Naive thymus-derived CD4-positive, alpha-beta T cell (primary cell): ENCODE results near the gene NAB2. TPM values are rescaled to one million over a fixed set of nuclear protein-coding genes. Genes with fewer than 3 reads are reported as not detected.
"Not testable (repeated sequence)": the region's sequence is repeated elsewhere in the genome, so short reads cannot be mapped to it uniquely, and the experiment has no call there.

Experiments
- ATAC-seq: fragments of 150-1000 bp; cut with Tn5 transposase; 2 replicates; pipeline ENCODE4 v1.10.0; 2021; ENCODE audit warnings: mild to moderate bottlenecking, moderate library complexity
- CTCF ChIA-PET: fragments of 350-600 bp; sonication (Branson Sonifier 250); formaldehyde crosslinking; loops from one replicate; lab custom pipeline; 2021; ENCODE audit warnings: antibody characterized with exemption; lab: Charles Lee
- POLR2A ChIA-PET: fragments of 350-600 bp; sonication (Branson Sonifier 250); formaldehyde crosslinking; loops from one replicate; lab custom pipeline; 2021; ENCODE audit warnings: antibody characterized with exemption, inconsistent platforms; lab: Charles Lee
- DNase-seq, 9 donors: peaks; one replicate each; pipeline versions ENCODE4 v3.0.0 to v3.0.0-alpha.2; 2020 to 2022; ENCODE audit warnings: mixed read lengths in 1 of 9
- H3K27ac ChIP-seq: one replicate; pipeline ENCODE4 v1.7.0; 2013; ENCODE audit warnings: mild to moderate bottlenecking, low read depth, low read length, moderate library complexity
- H3K27me3 ChIP-seq, 2 donors: one replicate each; pipeline ENCODE4 v1.7.0; 2013; ENCODE audit warnings: low read length in 2 of 2, mild to moderate bottlenecking in 2 of 2, moderate library complexity in 2 of 2; ENCODE audit not compliant: control insufficient read depth in 2 of 2, insufficient read depth in 2 of 2
- H3K36me3 ChIP-seq, 3 experiments: 1 replicate in 2 of 3; 2 replicates in 1 of 3; pipeline ENCODE4 v1.7.0; 2013; ENCODE audit warnings: low read length in 3 of 3, mild to moderate bottlenecking in 3 of 3, moderate library complexity in 1 of 3; ENCODE audit not compliant: insufficient read depth in 3 of 3, control insufficient read depth in 2 of 3
- H3K4me1 ChIP-seq, 2 donors: one replicate each; pipeline ENCODE4 v1.7.0; 2013; ENCODE audit warnings: low read length in 2 of 2, mild to moderate bottlenecking in 2 of 2, moderate library complexity in 1 of 2; ENCODE audit not compliant: control insufficient read depth in 2 of 2, insufficient read depth in 2 of 2
- H3K4me3 ChIP-seq: 2 replicates; pipeline ENCODE4 v1.7.0; 2013; ENCODE audit warnings: mild to moderate bottlenecking, low read length
- H3K9me3 ChIP-seq, 3 experiments: 1 replicate in 2 of 3; 2 replicates in 1 of 3; pipeline ENCODE4 v1.7.0; 2013; ENCODE audit warnings: low read length in 3 of 3; ENCODE audit not compliant: control insufficient read depth in 2 of 3
- H3K27ac Mint-ChIP-seq, 9 donors: one replicate each; pipeline ENCODE4 v1.8.0; 2020 to 2022; ENCODE audit warnings: mixed read lengths in 9 of 9, mild to moderate bottlenecking in 8 of 9, moderate library complexity in 5 of 9, inconsistent platforms in 2 of 9
- H3K27me3 Mint-ChIP-seq, 5 donors: one replicate each; pipeline ENCODE4 v1.8.0; 2021 to 2022; ENCODE audit warnings: mixed read lengths in 5 of 5, mild to moderate bottlenecking in 1 of 5
- H3K36me3 Mint-ChIP-seq, 5 donors: one replicate each; pipeline ENCODE4 v1.8.0; 2020 to 2022; ENCODE audit warnings: mixed read lengths in 5 of 5, mild to moderate bottlenecking in 3 of 5, inconsistent platforms in 1 of 5
- H3K4me1 Mint-ChIP-seq, 7 donors: one replicate each; pipeline ENCODE4 v1.8.0; 2020 to 2022; ENCODE audit warnings: mixed read lengths in 7 of 7, mild to moderate bottlenecking in 3 of 7, inconsistent platforms in 1 of 7
- H3K4me3 Mint-ChIP-seq, 10 donors: one replicate each; pipeline ENCODE4 v1.8.0; 2020 to 2022; ENCODE audit warnings: mild to moderate bottlenecking in 10 of 10, mixed read lengths in 10 of 10, moderate library complexity in 6 of 10, inconsistent platforms in 2 of 10
- H3K9me3 Mint-ChIP-seq, 11 donors: one replicate each; pipeline ENCODE4 v1.8.0; 2020 to 2022; ENCODE audit warnings: mixed read lengths in 11 of 11, mild to moderate bottlenecking in 4 of 11, inconsistent platforms in 1 of 11, moderate library complexity in 1 of 11
- intact Hi-C, 2 donors: fragments of 100-400 bp; cut with micrococcal nuclease; formaldehyde crosslinking; loops; one replicate each; pipeline ENCODE4 v1.15.1; 2023
- polyA plus RNA-seq, 2 donors: library from polyadenylated mRNA; unstranded; fragments of 300-500 nt; fragmentation: Illumina TruSeq; gene quantifications; one replicate each; pipeline ENCODE4 v1.2.3, GENCODE V29; 2021
- total RNA-seq, 6 experiments: library from RNA in 5 of 6; stranded (reverse) in 5 of 6; gene quantifications; 1 replicate in 5 of 6; 2 replicates in 1 of 6; pipeline ENCODE4 v1.2.3 and lab custom pipeline; 2021 to 2026

The NAB2 gene
- total and polyA plus RNA-seq, 7 experiments from 2014 or later, result 0.46 to 22.4 (median 7.2) TPM

DNA sequence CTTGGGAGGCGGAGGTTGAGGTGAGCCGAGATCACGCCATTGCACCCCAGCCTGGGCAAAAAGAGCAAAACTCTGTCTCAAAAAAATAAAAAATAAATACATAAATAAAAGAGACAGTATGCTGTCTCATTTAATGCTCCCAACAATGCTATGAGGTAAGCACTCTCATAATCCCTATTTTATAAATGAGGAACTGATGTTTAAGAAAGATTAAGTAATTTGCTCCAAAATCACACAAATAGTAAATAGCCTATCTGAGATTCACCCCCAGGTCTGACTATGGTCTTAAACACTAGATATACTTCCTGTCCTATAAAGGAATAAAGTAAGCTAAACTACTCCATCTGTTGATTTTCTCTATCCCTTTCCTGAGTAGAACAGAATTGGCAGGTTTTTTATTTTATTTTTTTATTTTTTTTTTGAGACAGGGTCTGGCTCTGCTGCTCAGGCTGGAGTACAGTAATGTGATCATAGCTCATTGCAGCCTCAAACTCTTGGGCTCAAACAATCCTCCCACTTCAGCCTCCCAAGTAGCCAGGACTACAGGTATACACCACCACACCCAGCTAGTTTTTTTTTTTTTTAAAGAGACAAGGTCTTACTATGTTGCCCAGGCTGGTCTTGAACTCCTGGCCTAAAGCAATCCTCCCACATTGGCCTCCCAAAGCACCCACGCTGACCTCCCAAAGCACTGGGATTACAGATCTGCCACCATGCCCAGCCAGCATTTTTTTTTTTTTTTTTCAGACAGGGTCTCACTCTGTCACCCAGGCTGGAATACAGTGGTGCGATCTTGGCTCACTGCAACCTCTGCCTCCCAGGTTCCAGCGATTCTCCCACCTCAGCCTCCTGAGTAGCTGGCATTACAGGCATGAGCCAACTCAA is 15.1 kb upstream of the NAB2 start:
- ChIA-PET CTCF (interaction anchor here (0.6 to 8.3 kb wide), 11 partner anchors 13 to 796 kb away, joined by 3 to 212 read pairs (median 4); partner anchors contain the start of gene STAT6), POLR2A (interaction anchor here (0.6 to 13.7 kb wide), 10 partner anchors 10 to 92 kb away, joined by 3 to 294 read pairs (median 4); partner anchors contain the start of gene STAT6)
- H3K9me3 Mint-ChIP-seq, H3K27me3 ChIP-seq, intact Hi-C loops, H3K9me3 ChIP-seq, H3K4me3 Mint-ChIP-seq, DNase-seq, H3K4me3 ChIP-seq, ATAC-seq, H3K27me3 Mint-ChIP-seq: not testable (repeated sequence)
- Mint-ChIP-seq H3K4me1 (peaks cover 12 to 52% (median 37%) of the 10 kb centered on the region in 7 donors), H3K36me3 (peaks cover 0 to 22% (median 13%) of the 10 kb centered on the region in 5 donors), H3K27ac (peak overlapping the region in 7 of 9 donors; percentile 17 to 93 (median 55))
- peaks cover 8 to 29% (median 13%) of the 10 kb centered on the region in 3 experiments for H3K36me3 ChIP-seq
- H3K4me1 ChIP-seq, result peaks cover 0 to 12% of the 10 kb centered on the region in 2 donors
- peak overlapping the region; percentile 34 for H3K27ac ChIP-seq

DNA sequence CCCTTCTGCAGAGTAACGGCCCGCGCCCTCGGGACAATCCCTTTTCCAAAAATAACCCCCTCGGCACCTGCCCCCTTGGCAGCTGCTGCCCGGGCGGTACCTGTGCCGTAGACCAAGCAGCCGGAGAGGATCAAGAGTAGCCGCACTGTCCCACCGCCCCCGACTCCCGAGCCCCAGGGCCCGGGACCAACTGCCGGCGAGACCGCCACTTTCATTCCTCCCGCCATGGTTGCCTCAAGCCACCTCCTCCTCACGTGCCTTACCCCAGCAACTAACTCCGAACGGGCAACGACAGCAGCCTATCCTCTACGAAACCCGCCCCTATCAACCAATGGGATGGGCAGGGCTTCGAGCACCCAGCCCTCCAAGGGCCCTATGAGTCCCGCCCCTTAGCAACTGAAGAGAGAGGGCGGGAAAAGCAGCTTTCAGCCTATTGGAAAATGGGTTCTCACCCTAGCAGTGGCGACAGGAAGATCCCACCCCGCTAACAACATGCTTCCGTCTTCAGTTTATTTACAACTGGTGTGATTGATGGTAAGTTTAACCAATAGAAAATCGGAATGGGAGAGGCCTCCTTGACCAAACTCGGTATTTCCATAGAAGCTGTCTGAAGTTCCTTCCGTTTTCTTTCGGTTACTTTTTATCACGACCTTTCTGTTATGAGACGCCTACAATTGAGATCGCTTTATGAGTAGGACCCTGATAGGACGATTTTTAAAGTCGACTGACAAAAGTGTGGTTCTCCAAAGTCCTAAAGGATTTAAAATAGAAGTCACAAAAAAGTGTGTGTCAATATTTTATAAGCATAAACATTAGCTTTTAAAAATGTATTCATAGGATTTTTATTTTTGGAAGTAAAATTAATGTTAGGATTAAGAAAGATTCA is 10.2 kb upstream of the NAB2 start, which contains the start of gene NEMP1:
Gene NEMP1, minus strand, starts transcription at position 273 of the 886 bp plus-strand sequence. Its CDS starts 46 bp downstream, at position 227.
- H3K9me3 Mint-ChIP-seq, result no peaks in the 10 kb centered on the region
- DNase-seq (peak; percentile 65 to 99 (median 98)), ATAC-seq (peak; percentile 98)
- Histone ChIP-seq H3K27me3 (no peaks in the 10 kb centered on the region), H3K9me3 (no peaks in the 10 kb centered on the region), H3K36me3 (peaks cover 0 to 4% (median 0%) of the 10 kb centered on the region in 3 experiments), H3K27ac (peak within 1 kb of the TSS; percentile 85), H3K4me1 (peaks cover 6 to 7% of the 10 kb centered on the region in 2 donors), H3K4me3 (peak within 1 kb of the TSS; percentile 84)
- peak within 1 kb of the TSS; percentile 89 to 99 (median 92) for H3K27ac Mint-ChIP-seq
- POLR2A ChIA-PET, result interaction anchor here (0.8 to 7.9 kb wide), 18 partner anchors 10 to 719 kb away, joined by 3 to 135 read pairs (median 5); partner anchors contain the start of genes ATP5F1B, LRP1, NAB2 and PTGES3
- CTCF ChIA-PET, result interaction anchor here (0.8 to 4.4 kb wide), 6 partner anchors 9 to 72 kb away, joined by 3 to 54 read pairs (median 10); partner anchors contain the start of genes STAT6 and ZBTB39
- H3K27me3 Mint-ChIP-seq, result no peaks in the 10 kb centered on the region
- H3K36me3 Mint-ChIP-seq, result peaks cover 0 to 5% (median 0%) of the 10 kb centered on the region in 5 donors
- intact Hi-C loops, result loop anchor here (1.0 to 5.0 kb wide), 11 partner anchors 9 to 1151 kb away; partner anchors contain the start of genes NACA (in 2 of the 2), PTGES3 (in 1 of the 2), PYM1 (in 1 of the 2) and STAT6 (in 1 of the 2)
- peaks cover 0 to 49% (median 25%) of the 10 kb centered on the region in 7 donors for H3K4me1 Mint-ChIP-seq
- peak within 1 kb of the TSS; percentile 86 to 99 (median 94) for H3K4me3 Mint-ChIP-seq

DNA sequence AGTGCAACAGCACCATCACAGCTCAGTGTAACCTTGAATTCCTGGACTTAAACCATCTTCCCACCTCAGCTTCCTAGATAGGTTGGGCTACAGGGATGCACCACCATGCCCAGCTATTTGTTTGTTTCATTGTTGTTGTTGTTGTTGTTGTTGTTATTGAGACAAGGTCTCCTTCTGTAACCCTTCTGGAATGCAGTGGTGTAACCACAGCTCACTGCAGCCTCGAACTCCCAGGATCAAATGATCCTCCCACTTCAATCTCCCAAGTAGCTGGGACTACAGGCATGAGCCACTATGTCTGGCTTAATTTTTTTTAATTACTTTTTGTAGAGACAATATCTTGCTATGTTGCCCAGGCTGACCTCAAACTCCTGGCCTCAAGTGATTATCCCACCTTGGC is 9.1 kb upstream of the NAB2 start:
- ATAC-seq (no peak), DNase-seq (peak in 1 of 9 donors; percentile 12)
- ChIA-PET CTCF (interaction anchor here (0.8 to 4.4 kb wide), 6 partner anchors 11 to 73 kb away, joined by 3 to 54 read pairs (median 10); partner anchors contain the start of genes STAT6 and ZBTB39), POLR2A (interaction anchor here (0.7 to 7.9 kb wide), 13 partner anchors 9 to 720 kb away, joined by 3 to 135 read pairs (median 5); partner anchors contain the start of genes NAB2, PTGES3, STAT2 and STAT6)
- Histone ChIP-seq H3K4me1 (peaks cover 6 to 7% of the 10 kb centered on the region in 2 donors), H3K9me3 (no peaks in the 10 kb centered on the region), H3K27ac (peak overlapping the region; percentile 79), H3K4me3 (no peak overlapping the region), H3K36me3 (peaks cover 0 to 4% (median 0%) of the 10 kb centered on the region in 3 experiments), H3K27me3 (no peaks in the 10 kb centered on the region)
- peaks cover 0 to 2% (median 0%) of the 10 kb centered on the region in 5 donors for H3K36me3 Mint-ChIP-seq
- peak overlapping the region; percentile 65 to 99 (median 91) for H3K27ac Mint-ChIP-seq
- H3K4me3 Mint-ChIP-seq, result peak overlapping the region in 7 of 10 donors; percentile 8 to 96 (median 43)
- intact Hi-C loops, result loop anchor here (2.0 to 5.0 kb wide), 4 partner anchors 162 to 1153 kb away; partner anchors contain the start of genes NACA (in 1 of the 2), PYM1 (in 1 of the 2) and ZC3H10 (in 1 of the 2)
- peaks cover 0 to 49% (median 25%) of the 10 kb centered on the region in 7 donors for H3K4me1 Mint-ChIP-seq
- no peaks in the 10 kb centered on the region for H3K9me3 Mint-ChIP-seq
- H3K27me3 Mint-ChIP-seq, result no peaks in the 10 kb centered on the region

DNA sequence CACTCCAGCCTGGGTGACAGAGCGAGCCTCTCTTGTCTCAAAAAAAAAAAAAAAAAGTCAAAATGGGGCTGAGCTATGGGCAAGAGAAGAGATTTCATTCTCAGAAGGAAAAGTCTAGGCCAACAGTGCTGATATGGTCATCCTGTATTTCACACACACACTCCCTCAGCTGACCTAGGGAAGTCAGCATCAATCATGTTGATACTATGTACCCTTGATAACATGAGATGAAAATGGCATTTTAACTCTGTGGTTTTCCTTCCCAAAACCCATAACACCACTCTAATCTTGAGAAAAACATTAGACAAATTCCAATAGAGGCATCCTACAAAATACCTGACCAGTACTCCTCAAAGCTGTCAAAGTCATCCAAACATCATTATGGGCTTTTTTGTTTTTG is 8.1 kb upstream of the NAB2 start:
- Mint-ChIP-seq H3K27me3 (no peaks in the 10 kb centered on the region), H3K4me1 (peaks cover 10 to 59% (median 35%) of the 10 kb centered on the region in 7 donors), H3K4me3 (peak overlapping the region in 1 of 10 donors; percentile 43), H3K9me3 (no peaks in the 10 kb centered on the region), H3K36me3 (peaks cover 0 to 2% (median 0%) of the 10 kb centered on the region in 5 donors), H3K27ac (peak overlapping the region in 2 of 9 donors; percentile 59 to 75)
- peaks cover 0 to 4% (median 0%) of the 10 kb centered on the region in 3 experiments for H3K36me3 ChIP-seq
- H3K4me3 ChIP-seq, result no peak overlapping the region
- no peak for ATAC-seq
- no peaks in the 10 kb centered on the region for H3K27me3 ChIP-seq
- H3K4me1 ChIP-seq, result peaks cover 6 to 10% of the 10 kb centered on the region in 2 donors
- intact Hi-C loops, result no loop called here
- CTCF ChIA-PET, result interaction anchor here (0.9 to 4.4 kb wide), 4 partner anchors 9 to 30 kb away, joined by 3 to 54 read pairs (median 10); partner anchors contain the start of gene STAT6
- POLR2A ChIA-PET, result interaction anchor here (0.7 to 7.9 kb wide), 3 partner anchors 10 to 380 kb away, joined by 3 to 135 read pairs (median 92); partner anchors contain the start of genes NAB2 and STAT6
- H3K9me3 ChIP-seq, result no peaks in the 10 kb centered on the region
- no peak overlapping the region for H3K27ac ChIP-seq
- DNase-seq, result no peak

DNA sequence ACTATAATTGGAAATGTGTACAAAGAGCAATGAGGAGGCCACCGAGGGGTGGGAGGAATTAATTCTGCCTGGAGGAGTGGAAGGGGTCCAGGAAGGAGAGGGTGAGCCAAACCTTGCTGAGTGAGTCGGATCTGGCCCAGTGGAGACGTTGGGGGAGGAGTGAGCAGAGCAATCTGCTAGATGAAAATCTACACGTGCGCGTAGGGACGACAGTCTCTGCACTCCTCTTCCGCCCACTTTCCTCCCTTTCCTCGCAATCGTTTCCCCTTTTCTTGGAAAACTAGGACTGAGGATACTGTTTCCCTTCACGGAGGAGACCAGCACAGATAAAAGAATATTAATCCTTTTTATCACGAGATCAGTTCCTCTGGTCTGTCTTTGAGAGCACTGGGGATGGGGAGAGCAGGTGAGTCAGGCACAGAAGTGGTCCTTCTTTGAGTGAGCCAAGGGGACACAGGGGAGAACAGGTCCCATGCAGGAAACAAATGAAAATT is 2.9 kb upstream of the NAB2 start:
- Mint-ChIP-seq H3K27me3 (no peaks in the 10 kb centered on the region), H3K36me3 (peaks cover 0 to 4% (median 0%) of the 10 kb centered on the region in 5 donors), H3K4me3 (peak overlapping the region; percentile 90 to 98 (median 94)), H3K4me1 (peaks cover 28 to 53% (median 37%) of the 10 kb centered on the region in 7 donors), H3K9me3 (peaks cover 0 to 2% (median 0%) of the 10 kb centered on the region in 11 donors), H3K27ac (peak overlapping the region; percentile 94 to 98 (median 97))
- DNase-seq, result peak in 1 of 9 donors; percentile 37
- peaks cover 0 to 12% (median under 1%) of the 10 kb centered on the region in 3 experiments for H3K36me3 ChIP-seq
- no peak for ATAC-seq
- ChIA-PET POLR2A (interaction anchor here (1.0 to 17.0 kb wide), 4 partner anchors 10 to 25 kb away, joined by 3 to 401 read pairs (median 10); partner anchors contain the start of gene STAT6), CTCF (interaction anchor here (1.0 to 1.4 kb wide), 4 partner anchors 12 to 348 kb away, joined by 3 to 5 read pairs (median 3); partner anchors contain the start of gene STAT6)
- no peaks in the 10 kb centered on the region for H3K27me3 ChIP-seq
- H3K27ac ChIP-seq, result peak overlapping the region; percentile 100
- H3K9me3 ChIP-seq, result no peaks in the 10 kb centered on the region
- H3K4me1 ChIP-seq, result peaks cover 18 to 20% of the 10 kb centered on the region in 2 donors
- intact Hi-C loops, result loop anchor here (5.0 kb wide), 9 partner anchors 156 to 1269 kb away; partner anchors contain the start of genes ARHGAP9 (in 2 of the 2), CDK4 (in 1 of the 2), CNPY2 (in 1 of the 2) and DDIT3 (in 1 of the 2)
- peak overlapping the region; percentile 94 for H3K4me3 ChIP-seq
